OCI-LY7 (cell line): Measurements from ENCODE around the gene SBF2.

Experiments used
- CTCF ChIP-seq: fragments of 200-600 bp; sonication (generic); conservative IDR thresholded peaks from 2 replicates; pipeline ENCODE4 v1.5.1; 2014; ENCODE audit warnings: mild to moderate bottlenecking, antibody characterized with exemption, low read length, moderate library complexity, mixed read lengths
- EZH2phosphoT487 ChIP-seq: fragments of 200-600 bp; sonication (generic); IDR thresholded peaks from 2 replicates; pipeline ENCODE4 v1.6.1; 2018; ENCODE audit warnings: low read depth, borderline replicate concordance, mild to moderate bottlenecking, mixed run types, antibody characterized with exemption, low read length, moderate library complexity, mixed read lengths

GRCh38 chr11:10017050-10017449 lies 277.0 kb downstream of the SBF2 start:
- TF ChIP-seq CTCF, result no peak
- no peak for TF ChIP-seq EZH2phosphoT487
